HEK293 (cell line): ENCODE measurements around the gene FXYD2.

Experiments used
- CTCF ChIA-PET: fragments of 350-600 bp; formaldehyde crosslinking; extraction: SDS; loops from one replicate; lab custom pipeline; 2021; ENCODE audit warnings: antibody characterized with exemption; lab: Yijun Ruan, JAX
- POLR2A ChIA-PET: fragments of 300-600 bp; formaldehyde crosslinking; extraction: SDS; loops from one replicate; lab custom pipeline; 2020; ENCODE audit warnings: antibody characterized with exemption, inconsistent platforms; lab: Yijun Ruan, JAX
- H3K27ac ChIP-seq: fragments of 200-500 bp; sonication (Bioruptor generic); 2 replicates; pipeline ENCODE4 v1.5.1; 2014; ENCODE audit warnings: low read depth, low read length, control low read depth, inconsistent platforms; ENCODE audit errors: extremely low read depth
- H3K36me3 ChIP-seq, 2 experiments: fragments of 200-500 bp in 1 of 2; sonication (Bioruptor generic) in 1 of 2; 1 replicate in 1 of 2; 2 replicates in 1 of 2; pipeline ENCODE4 v1.5.1; 2014 to 2017; ENCODE audit warnings: inconsistent platforms in 2 of 2, low read length in 2 of 2; ENCODE audit not compliant: control insufficient read depth in 2 of 2, insufficient read depth in 1 of 2
- H3K4me1 ChIP-seq: fragments of 200-500 bp; sonication (Bioruptor generic); 2 replicates; pipeline ENCODE4 v1.5.1; 2014; ENCODE audit warnings: mild to moderate bottlenecking, low read length, inconsistent platforms; ENCODE audit not compliant: control insufficient read depth, insufficient read depth
- H3K4me3 ChIP-seq: 2 replicates; pipeline ENCODE4 v1.5.1; 2011; ENCODE audit warnings: low read depth, mild to moderate bottlenecking, control low read depth, low read length, moderate library complexity
- H3K9me3 ChIP-seq: fragments of 200-500 bp; sonication (Bioruptor generic); 2 replicates; pipeline ENCODE4 v1.5.1; 2014; ENCODE audit warnings: low read depth, low read length, inconsistent platforms; ENCODE audit not compliant: control insufficient read depth, insufficient read depth
- GFI1B ChIP-seq: fragments of 450-650 bp; formaldehyde crosslinking; IDR thresholded peaks from 2 replicates; pipeline ENCODE4 v1.5.1; 2016; ENCODE audit warnings: missing biosample characterization, missing genetic modification characterization
- MEIS1 ChIP-seq: sonication (generic); formaldehyde crosslinking; IDR thresholded peaks from 2 replicates; pipeline ENCODE4 v1.8.1; 2022; ENCODE audit warnings: missing genetic modification reagents, mild to moderate bottlenecking, borderline replicate concordance
- PRDM1 ChIP-seq: fragments of 450-650 bp; formaldehyde crosslinking; IDR thresholded peaks from 2 replicates; pipeline ENCODE4; 2016; ENCODE audit warnings: missing biosample characterization, missing genetic modification characterization
- YY1 ChIP-seq: fragments of 450-650 bp; formaldehyde crosslinking; IDR thresholded peaks from 2 replicates; pipeline ENCODE4 v1.5.1; 2018; ENCODE audit warnings: missing biosample characterization, missing genetic modification characterization
- ZNF148 ChIP-seq: fragments of 450-650 bp; formaldehyde crosslinking; IDR thresholded peaks from 2 replicates; pipeline ENCODE4 v1.5.0; 2017; ENCODE audit warnings: missing biosample characterization, missing genetic modification characterization, borderline replicate concordance
- ZNF211 ChIP-seq: fragments of 450-650 bp; formaldehyde crosslinking; IDR thresholded peaks from 2 replicates; pipeline ENCODE4 v1.5.1; 2016; ENCODE audit warnings: low read depth, missing biosample characterization, missing genetic modification characterization
- ZNF221 ChIP-seq: fragments of 450-650 bp; formaldehyde crosslinking; IDR thresholded peaks from 2 replicates; pipeline ENCODE4 v1.5.1; 2017; ENCODE audit warnings: missing biosample characterization, missing genetic modification characterization, borderline replicate concordance
- ZNF24 ChIP-seq: fragments of 450-650 bp; formaldehyde crosslinking; IDR thresholded peaks from 2 replicates; pipeline ENCODE4 v1.5.1; 2016; ENCODE audit warnings: missing biosample characterization, missing genetic modification characterization
- ZNF311 ChIP-seq: fragments of 450-650 bp; formaldehyde crosslinking; IDR thresholded peaks from 2 replicates; pipeline ENCODE4 v1.5.1; 2017; ENCODE audit warnings: missing biosample characterization, missing genetic modification characterization, borderline replicate concordance
- ZNF391 ChIP-seq: fragments of 450-650 bp; formaldehyde crosslinking; IDR thresholded peaks from 2 replicates; pipeline ENCODE4 v1.5.1; 2016; ENCODE audit warnings: low read depth, missing biosample characterization, missing genetic modification characterization, borderline replicate concordance
- ZNF394 ChIP-seq: fragments of 450-650 bp; formaldehyde crosslinking; IDR thresholded peaks from 2 replicates; pipeline ENCODE4 v1.5.1; 2016; ENCODE audit warnings: missing biosample characterization, missing genetic modification characterization, mild to moderate bottlenecking, moderate library complexity, borderline replicate concordance
- ZNF426 ChIP-seq: fragments of 450-650 bp; formaldehyde crosslinking; IDR thresholded peaks from 2 replicates; pipeline ENCODE4 v1.5.1; 2017; ENCODE audit warnings: missing biosample characterization, missing genetic modification characterization, mild to moderate bottlenecking, inconsistent platforms, moderate library complexity
- ZNF544 ChIP-seq: fragments of 450-650 bp; formaldehyde crosslinking; IDR thresholded peaks from 2 replicates; pipeline ENCODE4 v1.5.0; 2017; ENCODE audit warnings: missing biosample characterization, missing genetic modification characterization
- ZNF701 ChIP-seq: fragments of 450-650 bp; formaldehyde crosslinking; IDR thresholded peaks from 2 replicates; pipeline ENCODE4 v1.5.1; 2016; ENCODE audit warnings: missing biosample characterization, missing genetic modification characterization
- ZNF768 ChIP-seq: fragments of 450-650 bp; formaldehyde crosslinking; IDR thresholded peaks from 2 replicates; pipeline ENCODE4 v1.5.1; 2018; ENCODE audit warnings: missing biosample characterization, mild to moderate bottlenecking, missing genetic modification characterization
- ZNF777 ChIP-seq: fragments of 450-650 bp; formaldehyde crosslinking; IDR thresholded peaks from 2 replicates; pipeline ENCODE4 v1.5.1; 2017; ENCODE audit warnings: missing biosample characterization, missing genetic modification characterization, borderline replicate concordance
- TF ChIP-seq, protein P1 (sequence below): fragments of 450-650 bp; formaldehyde crosslinking; IDR thresholded peaks from 2 replicates; pipeline ENCODE4 v1.5.1; 2016; ENCODE audit warnings: missing biosample characterization, missing genetic modification characterization
- TF ChIP-seq, protein P2 (sequence below): fragments of 450-650 bp; formaldehyde crosslinking; conservative IDR thresholded peaks from 2 replicates; pipeline ENCODE4 v1.5.1; 2016; ENCODE audit warnings: low read depth, missing biosample characterization, missing genetic modification characterization
- TF ChIP-seq, protein P3 (sequence below): fragments of 450-650 bp; formaldehyde crosslinking; IDR thresholded peaks from 2 replicates; pipeline ENCODE4 v1.5.1; 2016; ENCODE audit warnings: missing biosample characterization, missing genetic modification characterization

Gene FXYD2

DNA sequence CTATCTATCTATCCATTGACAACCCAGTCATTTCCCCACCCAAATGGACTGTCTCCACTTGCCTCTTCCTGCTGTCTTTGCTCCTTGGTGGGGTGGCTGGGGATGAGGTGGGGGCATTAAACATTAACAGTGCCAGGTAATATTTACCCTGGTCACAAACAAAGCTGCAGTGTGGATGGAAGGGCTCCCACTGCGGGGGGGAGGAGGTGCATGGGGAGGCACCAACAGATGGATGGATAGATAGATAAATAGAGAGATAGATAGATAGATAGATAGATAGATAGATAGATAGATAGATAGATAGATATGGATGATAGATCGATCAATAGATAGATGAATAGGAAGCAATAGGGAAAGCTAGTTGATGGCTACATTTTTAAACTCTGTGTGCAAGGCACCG, 2.3 kb upstream of the FXYD2 start (continued):
- no peak for TF ChIP-seq ZNF391 (tag by site-specific recombination)
- no peak for TF ChIP-seq ZNF221 (tag by site-specific recombination)
- TF ChIP-seq PRDM1 = no peak
- no peak for TF ChIP-seq ZNF544
- TF ChIP-seq GFI1B (tag by site-specific recombination) = no peak

- Histone ChIP-seq H3K9me3 (no peaks in the 10 kb centered on the region), H3K4me1 (no peaks in the 10 kb centered on the region), H3K4me3 (no peak overlapping the region), H3K36me3 (no peaks in the 10 kb centered on the region), H3K27ac (no peak overlapping the region)
- CTCF ChIA-PET = interaction anchor here (0.6 to 1.1 kb wide), 4 partner anchors 17 to 289 kb away, joined by 3 to 4 read pairs (median 4); no protein-coding TSS in a partner anchor
- POLR2A ChIA-PET = no interaction called here
- no peak for TF ChIP-seq ZNF426 (tag by site-specific recombination)
- TF ChIP-seq ZNF211 = no peak
- no peak for TF ChIP-seq YY1 (tag by site-specific recombination)
- TF ChIP-seq, protein P1, sequence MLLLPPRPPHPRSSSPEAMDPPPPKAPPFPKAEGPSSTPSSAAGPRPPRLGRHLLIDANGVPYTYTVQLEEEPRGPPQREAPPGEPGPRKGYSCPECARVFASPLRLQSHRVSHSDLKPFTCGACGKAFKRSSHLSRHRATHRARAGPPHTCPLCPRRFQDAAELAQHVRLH (tag by site-specific recombination) = no peak
- TF ChIP-seq, protein P2, sequence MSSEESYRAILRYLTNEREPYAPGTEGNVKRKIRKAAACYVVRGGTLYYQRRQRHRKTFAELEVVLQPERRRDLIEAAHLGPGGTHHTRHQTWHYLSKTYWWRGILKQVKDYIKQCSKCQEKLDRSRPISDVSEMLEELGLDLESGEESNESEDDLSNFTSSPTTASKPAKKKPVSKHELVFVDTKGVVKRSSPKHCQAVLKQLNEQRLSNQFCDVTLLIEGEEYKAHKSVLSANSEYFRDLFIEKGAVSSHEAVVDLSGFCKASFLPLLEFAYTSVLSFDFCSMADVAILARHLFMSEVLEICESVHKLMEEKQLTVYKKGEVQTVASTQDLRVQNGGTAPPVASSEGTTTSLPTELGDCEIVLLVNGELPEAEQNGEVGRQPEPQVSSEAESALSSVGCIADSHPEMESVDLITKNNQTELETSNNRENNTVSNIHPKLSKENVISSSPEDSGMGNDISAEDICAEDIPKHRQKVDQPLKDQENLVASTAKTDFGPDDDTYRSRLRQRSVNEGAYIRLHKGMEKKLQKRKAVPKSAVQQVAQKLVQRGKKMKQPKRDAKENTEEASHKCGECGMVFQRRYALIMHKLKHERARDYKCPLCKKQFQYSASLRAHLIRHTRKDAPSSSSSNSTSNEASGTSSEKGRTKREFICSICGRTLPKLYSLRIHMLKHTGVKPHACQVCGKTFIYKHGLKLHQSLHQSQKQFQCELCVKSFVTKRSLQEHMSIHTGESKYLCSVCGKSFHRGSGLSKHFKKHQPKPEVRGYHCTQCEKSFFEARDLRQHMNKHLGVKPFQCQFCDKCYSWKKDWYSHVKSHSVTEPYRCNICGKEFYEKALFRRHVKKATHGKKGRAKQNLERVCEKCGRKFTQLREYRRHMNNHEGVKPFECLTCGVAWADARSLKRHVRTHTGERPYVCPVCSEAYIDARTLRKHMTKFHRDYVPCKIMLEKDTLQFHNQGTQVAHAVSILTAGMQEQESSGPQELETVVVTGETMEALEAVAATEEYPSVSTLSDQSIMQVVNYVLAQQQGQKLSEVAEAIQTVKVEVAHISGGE (tag by site-specific recombination) = no peak
- TF ChIP-seq, protein P3, sequence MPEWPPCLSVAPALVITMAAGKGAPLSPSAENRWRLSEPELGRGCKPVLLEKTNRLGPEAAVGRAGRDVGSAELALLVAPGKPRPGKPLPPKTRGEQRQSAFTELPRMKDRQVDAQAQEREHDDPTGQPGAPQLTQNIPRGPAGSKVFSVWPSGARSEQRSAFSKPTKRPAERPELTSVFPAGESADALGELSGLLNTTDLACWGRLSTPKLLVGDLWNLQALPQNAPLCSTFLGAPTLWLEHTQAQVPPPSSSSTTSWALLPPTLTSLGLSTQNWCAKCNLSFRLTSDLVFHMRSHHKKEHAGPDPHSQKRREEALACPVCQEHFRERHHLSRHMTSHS (tag by site-specific recombination) = no peak
Observed at GRCh38 chr11:117826190-117826570, 1.6 kb upstream of the FXYD2 start.

- Histone ChIP-seq H3K4me1 (no peaks in the 10 kb centered on the region), H3K36me3 (no peaks in the 10 kb centered on the region), H3K9me3 (no peaks in the 10 kb centered on the region), H3K4me3 (no peak overlapping the region), H3K27ac (no peak overlapping the region)
- CTCF ChIA-PET = interaction anchor here (0.7 to 2.0 kb wide), 3 partner anchors 18 to 229 kb away, joined by 4 to 6 read pairs (median 6); no protein-coding TSS in a partner anchor
- POLR2A ChIA-PET = no interaction called here
- TF ChIP-seq ZNF311 (tag by site-specific recombination) = no peak
- TF ChIP-seq ZNF394 (tag by site-specific recombination) = no peak
- no peak for TF ChIP-seq ZNF24 (tag by site-specific recombination)
- TF ChIP-seq ZNF701 = no peak
- no peak for TF ChIP-seq ZNF768 (tag by site-specific recombination)
- TF ChIP-seq ZNF148 = no peak
- no peak for TF ChIP-seq ZNF777 (tag by site-specific recombination)
- TF ChIP-seq MEIS1 (CRISPR knock-in tag) = no peak
Observed at GRCh38 chr11:117825538-117826189, 1.1 kb upstream of the FXYD2 start.
